RWPE1 (cell line): Measurements from ENCODE around the gene SNX30.

Experiments
- CTCF ChIA-PET: fragments of 350-600 bp; sonication (Branson Sonifier 250); formaldehyde crosslinking; extraction: SDS; loops from one replicate; lab custom pipeline; 2021; lab: Yijun Ruan, JAX
- POLR2A ChIA-PET: fragments of 400-600 bp; formaldehyde crosslinking; extraction: SDS; loops from one replicate; lab custom pipeline; 2020; ENCODE audit warnings: antibody characterized with exemption; ENCODE audit not compliant: low non-redundant PET; lab: Yijun Ruan, JAX
- DNase-seq: peaks from one replicate; pipeline ENCODE4 v3.0.0; 2012; ENCODE audit warnings: low spot score
- H3K27ac ChIP-seq: fragments of 450-650 bp; 2 replicates; pipeline ENCODE4 v1.5.1; 2017
- CTCF ChIP-seq: fragments of 450-650 bp; conservative IDR thresholded peaks from 2 replicates; pipeline ENCODE4 v1.5.1; 2017; ENCODE audit warnings: low read depth, mild to moderate bottlenecking

The SNX30 gene

GRCh38 chr9:112853882-112854585 lies 103.5 kb downstream of the SNX30 start:
- DNase-seq, result no peak
- ChIA-PET CTCF (no interaction called here), POLR2A (no interaction called here)
- no peak for TF ChIP-seq CTCF
- H3K27ac ChIP-seq, result no peak overlapping the region

- no peak overlapping the region for H3K27ac ChIP-seq
- ChIA-PET POLR2A (no interaction called here), CTCF (interaction anchor here (0.6 to 1.4 kb wide), 2 partner anchors 48 to 75 kb away, joined by 4 to 10 read pairs; no protein-coding TSS in a partner anchor)
- no peak for TF ChIP-seq CTCF
- no peak for DNase-seq
These were observed 104.1 kb downstream of the SNX30 start for GRCh38 chr9:112854657-112855056.

GRCh38 chr9:112856200-112856599 lies 105.6 kb downstream of the SNX30 start:
- no peak for DNase-seq
- no peak for TF ChIP-seq CTCF
- H3K27ac ChIP-seq, result no peak overlapping the region
- ChIA-PET POLR2A (no interaction called here), CTCF (interaction anchor here (0.7 to 1.4 kb wide), 2 partner anchors 47 to 309 kb away, joined by 5 to 10 read pairs; no protein-coding TSS in a partner anchor)

- POLR2A ChIA-PET, result no interaction called here
- TF ChIP-seq CTCF, result no peak
- CTCF ChIA-PET, result interaction anchor here (0.7 kb wide), 2 partner anchors 308 to 1955 kb away, joined by 3 to 5 read pairs; no protein-coding TSS in a partner anchor
- H3K27ac ChIP-seq, result no peak overlapping the region
- no peak for DNase-seq
These were observed 106.3 kb downstream of the SNX30 start for GRCh38 chr9:112856843-112857242.

- POLR2A ChIA-PET, result no interaction called here
- TF ChIP-seq CTCF, result no peak
- DNase-seq, result no peak
- H3K27ac ChIP-seq, result no peak overlapping the region
- CTCF ChIA-PET, result interaction anchor here (1.2 kb wide), 1 partner anchor 15 kb away, joined by 3 read pairs; no protein-coding TSS in a partner anchor
These were observed 107.4 kb downstream of the SNX30 start for GRCh38 chr9:112858005-112858404.

- no peak for TF ChIP-seq CTCF
- POLR2A ChIA-PET, result no interaction called here
- H3K27ac ChIP-seq, result no peak overlapping the region
- CTCF ChIA-PET, result no interaction called here
- no peak for DNase-seq
These were observed 108.1 kb downstream of the SNX30 start for GRCh38 chr9:112858625-112859147.
